ENCODE measurements around the gene MRGPRG.

The MRGPRG gene

GRCh38 chr11:3195251-3196160 lies 23.1 kb downstream of the MRGPRG start:
- DNase-seq (ENCODE audit: low read depth), result peak; percentile 36

DNA sequence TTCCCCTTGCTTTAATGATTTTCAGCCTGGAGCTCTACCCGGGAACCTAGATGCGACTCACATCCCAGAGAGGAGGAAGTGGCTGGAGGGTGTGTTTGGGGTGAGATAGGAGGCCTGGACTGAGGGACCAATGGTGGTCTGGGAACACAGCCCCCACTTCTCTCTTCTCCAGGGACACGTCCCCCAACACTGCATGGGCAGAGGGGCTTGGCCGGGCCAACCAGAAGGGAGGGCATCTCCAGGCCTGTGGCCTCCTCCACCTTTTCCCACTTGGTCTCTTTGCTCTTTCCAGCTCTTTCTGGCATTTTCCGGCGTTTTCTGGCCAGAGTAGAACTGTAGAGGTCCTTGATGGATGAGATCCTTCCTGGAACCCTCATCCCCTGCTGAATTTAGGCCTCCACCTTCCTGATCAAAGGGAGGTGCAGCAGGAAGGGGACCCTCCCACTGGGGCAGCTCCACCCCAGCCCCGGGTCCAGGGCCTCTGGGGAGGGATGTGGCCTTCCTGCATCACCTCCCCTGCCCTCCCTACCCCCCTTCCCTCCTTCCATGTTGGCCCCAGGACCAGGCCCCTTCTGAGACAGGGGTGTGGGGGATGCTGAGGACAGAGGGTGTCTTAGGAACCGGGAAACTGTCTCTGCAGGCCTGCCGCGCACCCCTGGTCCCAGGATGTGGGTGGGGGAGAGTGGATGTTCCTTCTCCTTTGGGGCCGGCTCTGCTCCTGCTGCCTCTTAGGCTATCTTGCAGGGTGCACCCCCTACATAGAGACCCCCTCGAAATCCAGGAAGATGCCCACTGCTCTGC lies 24.4 kb downstream of the MRGPRG start:
- DNase-seq (ENCODE audit: low read depth), result no peak

DNA sequence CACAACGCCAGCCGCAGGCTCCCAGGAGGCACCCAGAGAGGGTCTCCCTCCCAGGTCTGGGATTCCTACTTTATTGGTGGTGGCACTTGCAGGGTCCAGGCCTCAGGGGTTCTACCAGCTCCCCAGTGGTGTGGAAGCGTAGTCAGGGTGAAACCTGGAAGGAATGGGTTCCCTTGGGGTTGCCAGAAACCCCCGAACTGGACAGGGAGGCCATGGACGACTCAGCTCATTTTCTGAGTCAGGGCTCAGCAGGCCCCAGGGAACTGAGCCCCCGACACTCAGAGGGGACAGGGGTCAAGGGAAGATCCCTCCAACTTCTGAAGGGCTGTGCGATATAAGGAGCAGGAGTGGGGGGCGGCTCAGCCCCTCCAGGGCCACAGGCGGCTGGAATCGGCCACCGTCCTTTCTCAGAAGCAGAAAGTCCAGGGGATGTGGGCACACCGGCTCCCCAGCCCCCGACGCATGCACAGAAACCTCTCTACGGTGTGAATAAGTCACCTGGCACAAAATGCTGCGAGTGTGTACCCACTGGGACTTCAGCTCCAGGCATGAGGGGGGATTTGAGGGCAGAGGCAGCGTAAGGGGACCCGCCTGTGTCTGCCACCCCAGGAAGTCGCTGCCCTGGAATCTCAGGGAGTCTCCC lies 25.1 kb downstream of the MRGPRG start:
- no peak for DNase-seq (ENCODE audit: low read depth)

DNA sequence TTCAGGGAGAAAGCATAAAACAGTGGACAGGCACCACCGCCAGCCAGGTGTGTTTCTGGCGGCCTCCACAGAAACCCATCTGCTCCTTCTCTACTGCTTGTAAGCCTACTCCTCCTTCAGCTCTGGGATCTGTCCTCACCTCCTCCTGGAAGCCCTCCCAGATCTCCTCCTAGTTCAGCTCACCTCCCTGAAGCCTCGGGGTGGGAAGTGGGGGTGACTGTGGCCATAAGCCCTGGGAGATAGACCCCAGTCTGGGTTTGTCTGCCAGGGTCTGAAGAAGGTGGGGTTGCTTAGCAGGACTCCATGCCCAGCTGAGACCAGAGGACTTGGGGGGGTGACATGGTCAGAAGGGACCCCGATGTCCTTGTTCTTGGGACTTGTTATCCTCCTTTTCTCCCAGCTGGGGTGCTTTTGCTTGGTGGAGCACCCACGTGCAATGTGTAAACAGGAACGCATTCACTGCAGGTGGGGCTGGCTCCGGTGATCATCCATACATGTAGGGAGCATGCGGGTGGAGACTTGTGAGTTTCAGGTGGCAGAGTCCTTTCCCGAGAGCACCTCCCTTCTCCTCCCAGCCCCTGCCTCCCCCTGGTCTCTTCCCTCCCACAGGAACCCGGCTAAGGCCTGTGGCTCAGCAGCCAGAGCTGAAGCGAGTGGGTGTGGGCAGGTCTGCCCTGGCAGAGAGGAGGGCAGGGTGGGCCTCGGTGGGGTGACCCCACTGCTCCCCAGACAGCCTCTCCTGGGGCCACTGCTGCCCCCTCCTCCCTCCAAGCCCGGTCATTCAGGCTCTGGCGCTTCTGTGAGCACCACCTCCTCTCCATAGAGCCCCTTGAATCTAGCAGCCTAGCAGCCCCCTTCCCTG lies 25.9 kb downstream of the MRGPRG start:
- DNase-seq (ENCODE audit: low read depth), result no peak

DNA sequence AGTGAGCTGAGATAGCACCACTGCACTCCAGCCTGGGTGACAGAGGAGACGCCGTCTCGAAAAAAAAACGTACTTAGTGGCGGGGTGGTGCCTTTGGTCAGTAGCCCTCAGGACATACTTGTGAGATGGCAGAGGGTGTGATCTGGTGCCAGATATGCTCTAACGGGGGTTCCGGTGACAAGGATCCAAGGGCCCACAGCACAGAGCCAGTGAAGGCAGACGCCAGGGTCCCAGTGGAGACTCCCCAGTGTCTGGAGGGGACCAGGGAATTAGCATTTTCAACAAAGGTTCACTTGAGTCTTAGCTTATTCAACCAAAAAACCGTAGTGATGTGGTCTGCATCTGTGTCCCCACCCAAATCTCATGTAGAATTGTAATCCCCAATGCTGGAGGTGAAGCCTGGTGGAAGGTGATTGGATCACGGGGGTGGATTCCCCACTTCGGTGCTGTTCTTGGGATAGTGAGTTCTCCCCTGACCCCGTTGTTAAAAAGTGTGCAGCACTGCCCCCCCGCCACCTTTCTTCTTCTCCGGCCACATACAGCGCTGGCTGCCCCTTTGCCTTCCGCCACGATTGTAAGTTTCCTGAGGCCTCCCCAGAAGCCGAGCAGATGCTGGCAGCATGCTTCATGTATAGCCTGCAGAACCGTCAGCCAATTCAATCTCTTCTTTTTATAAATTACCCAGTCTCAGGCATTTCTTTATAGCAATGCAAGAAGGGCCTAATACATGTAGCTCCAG lies 26.9 kb downstream of the MRGPRG start:
- no peak for DNase-seq (ENCODE audit: low read depth)

DNA sequence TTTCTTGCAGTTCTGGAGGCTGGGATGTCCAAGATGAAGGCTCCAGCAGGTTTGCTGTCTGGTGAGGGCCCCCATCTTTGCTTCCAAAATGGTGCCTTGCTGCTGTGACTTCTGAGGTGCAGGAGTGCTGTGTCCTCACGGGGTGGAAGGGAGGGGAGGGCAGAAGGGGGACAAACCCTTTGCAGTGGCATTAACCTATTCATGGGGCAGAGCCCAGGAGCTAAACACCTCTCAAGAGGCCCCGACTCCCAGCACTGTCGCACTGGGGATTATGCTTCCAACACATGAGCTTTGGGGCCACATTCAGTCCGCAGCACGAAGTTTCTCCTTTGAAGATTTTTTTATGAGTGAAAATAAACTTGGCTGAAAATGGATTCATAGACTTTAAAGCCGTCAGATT lies 28.0 kb downstream of the MRGPRG start:
- DNase-seq (ENCODE audit: low read depth), result no peak

DNA sequence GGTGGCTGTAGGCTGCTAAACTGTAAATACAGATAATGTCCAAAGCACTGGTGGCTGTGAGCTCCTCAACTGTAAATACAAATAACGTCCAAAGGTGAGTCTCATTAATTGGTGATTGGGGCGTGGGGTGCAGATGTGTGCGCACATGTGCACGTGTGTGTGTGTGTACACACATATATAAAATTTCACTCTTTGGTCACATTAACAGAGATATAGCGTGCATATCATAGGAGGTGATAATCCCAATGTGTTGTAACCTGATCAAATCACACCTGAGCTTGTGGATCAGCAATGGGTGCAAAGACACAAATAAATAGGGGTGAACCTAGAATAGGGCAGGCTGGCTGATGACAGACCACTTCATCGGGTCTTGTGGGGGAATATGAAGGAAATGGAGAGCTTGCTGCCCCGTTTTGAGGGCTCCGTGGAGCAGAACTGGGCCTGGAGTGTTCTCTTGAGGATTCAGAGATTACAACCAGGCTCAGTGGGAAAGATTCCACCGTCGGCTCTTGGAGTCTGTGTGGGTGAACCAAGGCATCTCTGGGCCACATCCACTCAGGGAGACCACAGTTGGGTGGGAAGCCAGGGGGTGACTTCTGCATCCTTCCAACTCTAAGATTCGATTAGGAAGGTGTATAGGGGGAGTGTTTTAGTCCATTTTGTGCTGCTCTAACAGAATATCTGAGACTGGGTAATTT lies 28.6 kb downstream of the MRGPRG start:
- no peak for DNase-seq (ENCODE audit: low read depth)

GRCh38 chr11:3189196-3189843 lies 29.3 kb downstream of the MRGPRG start:
- no peak for DNase-seq (ENCODE audit: low read depth)

DNA sequence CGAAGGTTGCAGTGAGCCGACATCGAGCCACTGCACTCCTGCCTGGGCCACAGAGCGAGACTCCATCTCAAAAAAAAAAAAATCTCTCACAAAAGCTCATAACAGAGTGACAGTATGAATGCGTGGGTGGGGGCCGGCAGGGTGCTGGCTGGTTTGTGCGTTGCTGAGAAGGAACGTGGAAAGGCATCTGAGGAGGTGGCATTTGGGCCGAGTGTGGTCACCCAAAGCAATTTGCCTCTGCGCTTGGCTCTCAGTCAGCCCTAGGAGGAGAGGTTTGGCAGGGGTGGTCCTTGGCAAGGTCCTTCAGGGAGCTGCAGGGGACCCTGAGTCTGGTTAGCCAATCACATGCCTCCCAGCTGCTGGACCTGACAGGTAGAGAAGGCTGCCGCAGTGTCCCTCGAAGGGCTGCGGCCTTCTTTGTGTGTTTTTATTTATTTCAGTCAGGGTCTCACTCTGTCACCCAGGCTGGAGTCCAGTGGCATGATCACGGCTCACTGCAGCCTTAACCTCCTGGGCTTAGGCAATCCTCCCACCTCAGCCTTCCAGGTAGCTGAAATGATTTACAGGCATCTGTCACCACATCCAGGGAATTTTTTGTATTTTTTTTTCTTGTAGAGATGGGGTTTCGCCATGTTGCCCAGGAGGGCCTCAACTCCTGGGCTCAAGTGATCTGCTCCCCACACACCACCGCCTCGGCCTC lies 30.0 kb downstream of the MRGPRG start:
- DNase-seq (ENCODE audit: low read depth), result no peak

DNA sequence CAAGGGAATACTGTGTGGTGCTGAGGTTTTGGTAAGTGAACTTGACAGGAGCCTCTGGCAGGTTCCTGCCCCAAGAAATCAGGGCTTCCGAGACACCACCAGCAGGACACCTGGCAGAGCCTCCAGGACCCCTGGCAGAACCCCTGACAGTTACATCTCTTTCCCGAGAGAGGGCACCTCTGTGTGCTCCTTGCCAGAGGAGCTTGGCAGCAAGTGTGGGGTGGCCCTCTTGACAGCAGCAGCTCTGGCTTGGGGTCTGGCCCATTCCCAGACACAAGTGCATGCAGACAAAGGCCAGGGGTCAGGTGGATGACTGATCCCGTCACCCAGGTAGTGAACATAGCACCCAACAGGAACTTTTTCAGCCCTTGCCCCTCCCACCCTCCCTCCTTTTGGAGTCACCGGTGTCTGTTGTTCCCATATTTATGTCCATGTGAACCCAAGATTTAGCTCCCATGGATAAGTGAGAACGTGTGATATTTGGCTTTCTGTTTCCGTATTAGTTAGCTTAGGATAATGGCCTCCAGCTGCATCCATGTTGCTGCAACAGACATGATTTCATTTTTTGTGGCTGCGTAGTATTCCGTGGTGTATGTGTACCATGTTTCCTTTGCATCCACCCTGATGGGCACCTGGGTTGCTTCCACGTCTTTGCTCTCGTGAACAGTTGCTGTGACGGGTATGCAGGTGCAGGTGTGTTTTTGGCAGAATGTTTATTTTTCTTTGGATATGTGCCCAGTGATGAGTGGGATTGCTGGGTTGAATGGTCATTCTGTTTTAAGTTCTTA lies 32.3 kb downstream of the MRGPRG start:
- no peak for DNase-seq (ENCODE audit: low read depth)

DNA sequence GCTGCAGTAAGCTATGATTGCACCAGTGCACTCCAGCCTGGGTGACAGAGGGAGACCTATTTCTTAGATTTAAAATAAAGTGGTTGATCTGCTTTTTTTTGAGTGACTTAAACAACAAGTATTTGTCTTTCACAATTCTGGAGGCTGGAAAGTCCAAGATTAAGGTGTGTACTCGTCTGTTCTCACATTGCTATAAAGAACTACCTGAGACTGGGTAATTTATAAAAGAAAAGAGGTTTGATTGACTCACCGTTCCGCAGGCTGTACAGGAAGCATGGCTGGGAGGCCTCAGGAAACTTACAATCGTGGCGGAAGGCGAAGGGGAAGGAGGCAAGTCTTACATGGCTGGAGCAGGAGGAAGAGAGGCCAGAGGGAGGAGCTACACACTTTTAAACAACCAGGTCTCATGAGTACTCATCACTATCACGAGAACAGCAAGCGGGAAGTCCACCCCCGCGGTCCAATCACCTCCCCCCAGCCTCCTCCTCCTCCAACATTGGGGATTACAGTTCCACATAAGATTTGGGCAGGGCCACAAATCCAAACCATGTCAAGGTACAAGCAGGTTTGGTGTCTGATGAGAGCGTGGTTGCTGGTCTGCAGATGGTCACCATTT lies 33.8 kb downstream of the MRGPRG start:
- DNase-seq (ENCODE audit: low read depth), result no peak

DNA sequence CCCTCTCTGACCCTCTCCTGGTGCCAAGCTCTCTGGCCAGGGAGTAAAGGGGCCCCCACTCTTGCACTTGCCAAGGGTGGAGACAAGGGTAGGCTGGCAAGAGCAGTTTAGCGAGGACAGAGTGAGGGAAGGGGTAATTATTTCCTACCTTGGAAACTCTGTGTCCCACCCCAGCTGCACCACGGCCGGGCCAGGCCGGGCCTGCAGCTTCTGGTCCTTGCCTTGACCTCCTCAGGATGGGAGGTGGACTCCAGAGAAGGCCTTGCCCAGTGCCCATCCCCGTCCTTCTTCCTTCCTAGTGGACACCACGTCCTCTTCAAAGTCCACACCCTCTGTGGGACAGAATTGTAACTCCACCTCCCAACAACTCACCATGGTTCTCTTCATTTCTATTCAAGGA lies 35.1 kb downstream of the MRGPRG start:
- DNase-seq (ENCODE audit: low read depth), result no peak

DNA sequence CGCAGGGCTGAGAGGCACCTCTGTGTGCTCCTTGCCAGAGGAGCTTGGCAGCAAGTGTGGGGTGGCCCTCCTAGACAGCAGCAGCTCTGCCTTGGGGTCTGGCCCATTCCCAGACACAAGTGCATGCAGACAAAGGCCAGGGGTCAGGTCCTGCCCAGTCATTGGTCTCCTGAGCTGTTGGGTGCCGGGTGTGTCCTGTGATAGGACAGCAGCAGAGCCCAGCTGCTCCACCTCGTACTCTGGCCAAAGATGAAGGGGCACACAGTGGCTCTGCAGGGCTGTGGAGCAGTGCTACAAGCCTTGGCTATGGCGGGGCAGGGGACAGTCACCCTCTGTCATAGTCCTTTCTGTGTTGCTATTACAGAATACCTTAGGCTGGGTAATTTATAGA lies 36.2 kb downstream of the MRGPRG start:
- no peak for DNase-seq (ENCODE audit: low read depth)

DNA sequence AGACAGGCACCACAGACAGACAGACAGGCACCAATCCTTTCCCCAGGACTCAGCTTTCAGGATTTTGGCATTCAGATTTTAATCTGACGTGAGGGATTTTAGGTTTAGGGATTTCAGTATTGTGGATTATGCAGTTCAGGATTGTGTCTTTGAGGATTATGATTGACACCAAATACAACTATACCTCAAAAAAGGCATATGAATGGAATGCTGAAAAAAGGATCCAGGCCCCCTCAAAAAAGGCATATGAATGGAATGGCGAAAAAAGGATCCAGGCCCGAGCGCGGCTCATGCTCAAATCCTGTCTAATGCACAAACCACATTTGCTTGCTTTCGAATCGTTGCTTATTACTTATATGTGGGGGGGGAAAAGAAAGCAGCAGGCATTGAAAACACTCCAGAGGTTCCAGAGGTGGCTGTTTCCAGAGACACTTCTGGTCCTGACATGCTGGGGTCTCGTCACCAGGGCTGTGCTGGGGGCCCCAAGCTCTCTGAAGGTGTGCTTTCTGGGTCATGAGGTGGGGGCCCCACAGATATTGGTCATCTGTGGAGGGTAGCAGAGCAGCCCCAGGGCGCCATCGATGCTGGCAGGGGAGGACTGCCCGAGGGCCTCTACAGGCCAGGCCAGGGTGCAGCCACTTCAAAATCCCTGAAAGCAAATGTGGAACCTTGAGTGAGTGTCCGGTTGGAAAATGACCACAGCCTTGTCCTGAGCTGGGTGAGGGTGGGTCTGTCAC lies 36.7 kb downstream of the MRGPRG start:
- no peak for DNase-seq (ENCODE audit: low read depth)

DNA sequence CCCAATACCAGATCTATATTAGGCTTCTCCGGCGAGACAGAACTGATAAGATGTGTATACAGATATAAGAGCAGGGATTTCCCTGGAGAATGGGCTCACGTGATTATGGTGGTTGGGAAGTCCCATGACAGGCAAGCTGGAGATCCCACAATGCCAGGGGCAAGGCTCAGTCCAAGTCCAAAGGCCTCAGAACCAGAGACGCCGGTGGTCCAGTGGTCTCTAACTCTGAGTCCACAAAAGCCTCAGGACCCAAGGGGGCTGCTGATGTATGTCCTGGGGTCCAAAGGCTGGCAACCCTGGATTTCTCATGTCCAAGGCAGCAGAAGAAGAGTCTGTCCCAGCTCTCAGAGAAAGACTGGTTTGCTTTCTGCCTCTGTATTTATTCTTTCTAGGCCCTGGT lies 37.7 kb downstream of the MRGPRG start:
- no peak for DNase-seq (ENCODE audit: low read depth)

- DNase-seq (ENCODE audit: low read depth), result peak; percentile 92
Measured at GRCh38 chr11:3178349-3178748, 40.3 kb downstream of the MRGPRG start.

- DNase-seq (ENCODE audit: low read depth), result peak; percentile 19
Measured at GRCh38 chr11:3177931-3178330, 40.7 kb downstream of the MRGPRG start.
